Transverse colon (tissue), 4 donors: ENCODE data around the gene ZNF79. TPM values are rescaled to one million over a fixed set of nuclear protein-coding genes. Genes with fewer than 3 reads are reported as not detected.
A peak's percentile ranks its signal among the peaks of the same experiment; 100 is the strongest.

Source experiments
- DNase-seq: peaks from one replicate; pipeline ENCODE4 v3.0.0-alpha.2; 2019
- H3K27ac ChIP-seq, 4 donors: fragments of 200-600 bp; sonication (generic); 2 replicates each; pipeline ENCODE4 v1.5.1; 2016 to 2018; ENCODE audit warnings: inconsistent platforms in 4 of 4
- H3K27me3 ChIP-seq: fragments of 200-600 bp; sonication (generic); 2 replicates; pipeline ENCODE4 v1.5.1; 2017; ENCODE audit warnings: inconsistent platforms
- H3K36me3 ChIP-seq, 4 donors: fragments of 200-600 bp; sonication (generic); 2 replicates each; pipeline ENCODE4 v1.5.1; 2017 to 2019; ENCODE audit warnings: inconsistent platforms in 4 of 4
- H3K4me1 ChIP-seq, 4 donors: fragments of 200-600 bp; sonication (generic); 2 replicates each; pipeline ENCODE4 v1.5.1; 2017 to 2020; ENCODE audit warnings: inconsistent platforms in 4 of 4
- H3K4me3 ChIP-seq, 4 donors: fragments of 200-600 bp; sonication (generic); 1 replicate in 1 of 4; 2 replicates in 3 of 4; pipeline versions ENCODE4 v1.5.1 to v1.6.1; 2017 to 2019; ENCODE audit warnings: inconsistent platforms in 4 of 4
- H3K9me3 ChIP-seq, 2 donors: fragments of 200-600 bp; sonication (generic); 2 replicates each; pipeline ENCODE4 v1.5.1; 2017 to 2019; ENCODE audit warnings: inconsistent platforms in 2 of 2
- POLR2A ChIP-seq: fragments of 450-650 bp; IDR thresholded peaks from one replicate; pipeline ENCODE4 v1.6.1; 2016; ENCODE audit warnings: antibody characterized with exemption, mild to moderate bottlenecking, moderate library complexity
- POLR2AphosphoS5 ChIP-seq, 3 donors: sonication (generic); formaldehyde crosslinking; IDR thresholded peaks; one replicate each; pipeline ENCODE4 v1.6.1; 2016; ENCODE audit warnings: antibody characterized with exemption in 3 of 3
- WGBS, 2 donors: methylation state at CpG; one replicate each; pipeline ENCODE4 v1.1.5; 2018; ENCODE audit warnings: low coverage in 1 of 2; 5-methylcytosine and 5-hydroxymethylcytosine counted together
- in situ Hi-C, 4 donors: fragments of 200-750 bp; cut with MboI; loops; one replicate each; pipeline versions ENCODE4 v1.15.0 to v1.15.1; 2017; ENCODE audit warnings: low sequenced_read_pairs in 3 of 4, low pct_ligation_motif_present in 1 of 4, low pct_unique_long_range_greater_than_20kb in 1 of 4
- intact Hi-C: fragments of 100-400 bp; cut with DNase I; formaldehyde crosslinking; loops from one replicate; pipeline ENCODE4 v1.15.1; 2023; ENCODE audit warnings: low total_unique reads
- small RNA-seq, 4 donors: library from RNA; depleted of rRNA; stranded (forward); fragments of <200 nt; gene quantifications; one replicate each; pipeline ENCODE3, GENCODE V24; 2016
- total RNA-seq, 4 donors: library from RNA; depleted of rRNA; stranded (reverse); fragments of >200 nt; gene quantifications; one replicate each; pipeline ENCODE4 v1.1.0, GENCODE V29; 2016

Gene ZNF79
- total RNA-seq, 4 donors from 2014 or later = 9.4 to 12.3 (median 11.3) TPM

GRCh38 chr9:127493592-127494303 lies 69.6 kb downstream of the ZNF79 start:
- Histone ChIP-seq H3K4me3 (no peak overlapping the region), H3K36me3 (peaks cover 0 to 11% (median 0%) of the 10 kb centered on the region in 4 donors), H3K27me3 (no peaks in the 10 kb centered on the region), H3K9me3 (no peaks in the 10 kb centered on the region), H3K27ac (peak overlapping the region in 2 of 4 donors; percentile 83 to 88), H3K4me1 (peaks cover 0 to 21% (median 20%) of the 10 kb centered on the region in 4 donors)
- intact Hi-C loops = no loop called here
- TF ChIP-seq POLR2AphosphoS5 (IDR thresholded peaks at IDR 0.05) = no peak
- in situ Hi-C loops = no loop called here
- DNase-seq = no peak
- WGBS, 2 donors = 90 to 91% methylated on average over 4 to 21 of the region's 22 CpGs

- intact Hi-C loops = no loop called here
- Histone ChIP-seq H3K27me3 (no peaks in the 10 kb centered on the region), H3K36me3 (peaks cover 0 to 5% (median 0%) of the 10 kb centered on the region in 4 donors), H3K27ac (peak overlapping the region; percentile 75 to 92 (median 86)), H3K4me1 (peaks cover 0 to 21% (median 20%) of the 10 kb centered on the region in 4 donors), H3K9me3 (no peaks in the 10 kb centered on the region), H3K4me3 (no peak overlapping the region)
- no peak for DNase-seq
- no peak for TF ChIP-seq POLR2A
- in situ Hi-C loops = no loop called here
- 61 to 74% methylated on average over 6 to 9 of the region's 9 CpGs for WGBS, 2 donors
These were observed 70.1 kb downstream of the ZNF79 start for GRCh38 chr9:127494304-127494702.

Small RNA genes within 50 kb of the gene (small RNA-seq; reads per million reads assigned to genes)
- gene RF00019 (0 reads per million in 4 donors), gene SNORA65 (150 to 472 (median 304) reads per million in 4 donors)

Other genes starting within 250 kb of the ZNF79 start
- gene GARNL3, start 159.6 kb upstream of the ZNF79 start, total RNA-seq = 10 to 100 TPM in 3 of 4 donors, 1 to 10 TPM in 1; 6.0 to 19.5 (median 11.8) TPM
- 10 to 100 TPM in 3 of 4 donors, 1 to 10 TPM in 1; 9.6 to 95.8 (median 29.4) TPM for gene SLC2A8, start 27.2 kb upstream of the ZNF79 start, total RNA-seq
- gene RPL12, start 27.0 kb downstream of the ZNF79 start, total RNA-seq = 1,000 to 10,000 TPM; 1,054 to 2,042 (median 1,540) TPM
- 10 to 100 TPM; 16.2 to 39.2 (median 26.2) TPM for gene LRSAM1, start 27.1 kb downstream of the ZNF79 start, total RNA-seq
- 100 to 1,000 TPM in 1 of 4 donors, 10 to 100 TPM in 2, 1 to 10 TPM in 1; 7.9 to 193 (median 13.3) TPM for gene STXBP1, start 187.9 kb downstream of the ZNF79 start, total RNA-seq